Right kidney (tissue), 1 donor: ENCODE measurements around the gene SNAPC4.
A peak's percentile ranks its signal among the peaks of the same experiment; 100 is the strongest.
"Not testable (repeated sequence)": the region's sequence is repeated elsewhere in the genome, so short reads cannot be mapped to it uniquely, and the experiment has no call there.

Experiments
- DNase-seq: peaks from one replicate; pipeline ENCODE4 v3.0.0-alpha.2; 2016

SNAPC4 gene

DNA sequence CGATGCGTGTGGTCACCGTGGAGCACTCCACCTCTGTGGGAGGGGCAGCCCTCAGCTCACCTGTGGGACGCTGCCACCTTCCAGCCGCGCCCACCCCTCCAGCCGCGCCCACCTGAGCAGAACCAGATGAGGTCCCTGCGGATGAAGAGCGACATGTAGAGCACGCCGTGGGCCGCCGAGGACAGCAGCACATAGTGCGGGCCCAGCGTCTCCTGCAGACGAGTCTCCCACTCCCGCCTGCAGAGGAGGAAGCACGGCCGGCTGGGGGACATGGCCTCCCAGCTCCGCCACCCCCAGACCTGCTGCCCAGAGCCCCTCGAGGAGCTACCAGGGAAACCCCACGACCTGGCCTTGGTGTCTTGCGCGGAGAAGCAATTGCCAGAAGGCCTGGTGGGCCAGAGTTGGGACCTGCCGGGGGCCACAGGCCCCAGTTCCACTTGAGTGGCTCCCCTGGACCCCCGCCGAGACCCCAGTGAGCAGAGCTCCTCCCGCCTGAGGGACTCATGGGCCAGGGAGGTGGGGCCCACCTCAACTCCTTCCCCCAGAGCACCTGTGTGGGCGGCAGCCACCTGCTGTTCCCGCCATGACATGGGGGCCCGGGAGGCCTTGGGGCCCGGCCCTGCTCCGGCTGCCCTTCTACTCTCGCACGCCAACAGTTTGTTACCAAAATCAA is 33.2 kb upstream of the SNAPC4 start:
- no peak for DNase-seq

DNA sequence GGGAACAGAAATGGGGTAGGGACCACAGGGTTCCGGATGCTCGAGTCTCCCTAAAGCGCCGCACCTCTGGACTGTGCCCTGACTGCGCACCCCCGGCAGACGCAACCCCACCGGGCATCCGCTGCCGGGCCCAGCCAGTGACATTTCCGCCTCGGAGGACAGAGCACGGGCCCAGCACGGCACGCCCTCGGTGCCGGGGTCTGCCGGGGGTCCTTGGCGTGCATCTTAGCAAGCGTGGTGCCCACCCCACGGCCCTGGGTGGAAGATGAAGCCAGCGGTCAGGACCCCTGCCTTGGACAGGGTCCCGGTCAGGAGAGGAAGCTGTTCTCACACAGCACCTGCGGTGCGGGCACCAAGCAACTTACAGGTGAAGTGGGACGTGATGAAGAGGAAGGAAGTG is 32.6 kb upstream of the SNAPC4 start:
- no peak for DNase-seq

DNA sequence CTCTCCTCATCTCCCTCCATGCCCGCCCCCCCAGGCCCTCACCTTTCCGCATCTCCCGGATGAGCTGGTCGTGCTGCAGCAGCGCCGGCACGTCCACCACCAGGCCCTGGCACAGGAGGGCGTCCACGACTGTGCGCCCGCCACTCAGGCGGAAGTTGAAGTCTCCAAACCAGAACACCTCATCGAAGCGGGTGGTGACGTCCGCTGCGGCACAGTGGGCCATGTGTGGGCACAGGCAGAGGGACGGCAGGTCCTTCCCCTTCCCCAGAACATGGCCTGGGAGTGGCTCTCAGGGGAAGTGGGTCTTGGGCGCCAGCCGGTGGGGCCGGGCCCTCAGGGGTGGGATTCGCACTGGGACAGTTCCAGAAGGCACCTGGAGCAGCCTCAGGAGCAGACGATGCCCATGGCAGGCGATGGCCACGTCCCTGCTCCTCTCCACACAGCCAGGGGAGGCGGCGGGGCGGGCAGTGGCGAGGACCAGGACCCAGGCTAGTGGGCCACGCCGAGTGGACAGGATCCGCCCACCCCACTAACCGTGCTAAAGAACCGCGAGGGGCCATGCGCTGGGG is 31.9 kb upstream of the SNAPC4 start:
- DNase-seq, result no peak

GRCh38 chr9:136430588-136431234 is 30.7 kb upstream of the SNAPC4 start:
- no peak for DNase-seq

DNA sequence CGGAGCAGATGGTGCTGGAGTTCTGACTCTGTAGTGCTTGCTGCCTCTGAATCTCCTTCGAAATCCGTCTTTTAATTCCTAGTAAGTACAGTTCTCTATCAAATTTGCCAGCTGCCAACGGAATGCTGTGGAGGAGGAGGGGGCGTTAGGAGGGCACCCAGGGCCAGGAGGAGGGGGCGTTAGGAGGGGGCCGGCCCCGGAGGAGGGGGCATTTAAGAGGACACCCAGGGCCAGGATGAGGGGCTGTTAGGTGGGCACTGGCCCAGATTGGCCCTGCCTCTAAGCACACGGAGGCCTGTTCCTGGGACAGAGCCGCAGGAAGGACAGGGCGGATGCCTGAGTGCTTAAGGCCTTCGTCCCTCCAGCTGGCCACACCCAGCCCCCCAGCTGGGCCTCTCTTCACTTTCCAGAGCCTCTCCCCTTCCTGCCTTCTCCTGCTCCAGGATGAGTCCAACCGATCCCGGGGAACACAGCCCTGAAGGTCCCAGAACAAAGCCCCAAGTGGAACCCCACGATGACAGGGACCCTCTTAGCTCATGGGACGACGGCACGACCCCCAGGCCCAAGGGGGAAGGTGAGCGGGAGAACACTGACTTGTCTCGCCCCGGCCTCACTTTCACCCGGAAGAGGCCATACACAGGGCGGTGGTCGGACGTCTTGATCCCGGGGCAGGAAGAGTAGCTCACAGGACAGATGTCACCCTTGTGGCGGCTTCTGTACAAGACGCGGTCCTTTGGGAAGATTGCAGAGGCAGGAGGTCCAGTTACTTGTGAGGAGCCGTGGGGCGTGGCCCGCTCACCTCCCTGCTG is 29.9 kb upstream of the SNAPC4 start:
- DNase-seq, result no peak

- DNase-seq, result no peak
Observed at GRCh38 chr9:136429075-136429628, 29.2 kb upstream of the SNAPC4 start.

DNA sequence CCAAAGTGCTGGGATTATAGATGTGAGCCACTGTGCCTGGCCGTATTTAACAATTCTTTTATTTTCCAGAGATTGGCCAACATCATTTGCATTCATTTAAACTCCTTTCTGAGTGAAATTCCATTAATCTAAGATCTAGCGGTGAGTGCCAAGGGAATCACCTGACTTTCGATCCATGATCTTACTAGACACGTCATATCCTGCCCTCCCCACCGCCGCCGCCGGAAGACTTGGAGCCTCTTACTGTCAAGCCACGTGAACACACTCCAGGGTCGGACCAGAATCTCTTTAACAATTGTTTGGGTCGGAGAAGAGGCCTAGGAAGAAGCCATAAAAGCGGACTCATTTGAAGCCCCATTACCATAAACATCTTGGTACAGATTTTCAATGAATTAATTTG is 26.8 kb upstream of the SNAPC4 start:
- DNase-seq, result no peak

DNA sequence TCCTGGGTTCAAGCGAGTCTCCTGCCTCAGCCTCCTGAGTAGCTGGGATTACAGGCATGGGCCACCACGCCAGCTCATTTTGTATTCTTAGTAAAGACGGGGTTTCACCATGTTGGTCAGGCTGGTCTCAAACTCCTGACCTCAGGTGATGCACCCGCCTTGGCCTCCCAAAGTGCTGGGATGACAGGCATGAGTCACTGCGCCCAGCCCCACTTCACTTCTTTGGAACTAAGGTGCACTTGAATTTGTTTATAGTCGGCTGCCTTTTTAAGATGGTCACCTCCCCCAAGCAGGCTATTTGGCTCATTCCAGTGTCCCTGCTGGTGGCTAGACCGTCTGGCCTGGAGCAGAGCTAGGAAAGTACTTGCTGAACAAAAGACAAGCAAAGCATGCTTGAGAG is 25.4 kb upstream of the SNAPC4 start:
- DNase-seq, result not testable (repeated sequence)

DNA sequence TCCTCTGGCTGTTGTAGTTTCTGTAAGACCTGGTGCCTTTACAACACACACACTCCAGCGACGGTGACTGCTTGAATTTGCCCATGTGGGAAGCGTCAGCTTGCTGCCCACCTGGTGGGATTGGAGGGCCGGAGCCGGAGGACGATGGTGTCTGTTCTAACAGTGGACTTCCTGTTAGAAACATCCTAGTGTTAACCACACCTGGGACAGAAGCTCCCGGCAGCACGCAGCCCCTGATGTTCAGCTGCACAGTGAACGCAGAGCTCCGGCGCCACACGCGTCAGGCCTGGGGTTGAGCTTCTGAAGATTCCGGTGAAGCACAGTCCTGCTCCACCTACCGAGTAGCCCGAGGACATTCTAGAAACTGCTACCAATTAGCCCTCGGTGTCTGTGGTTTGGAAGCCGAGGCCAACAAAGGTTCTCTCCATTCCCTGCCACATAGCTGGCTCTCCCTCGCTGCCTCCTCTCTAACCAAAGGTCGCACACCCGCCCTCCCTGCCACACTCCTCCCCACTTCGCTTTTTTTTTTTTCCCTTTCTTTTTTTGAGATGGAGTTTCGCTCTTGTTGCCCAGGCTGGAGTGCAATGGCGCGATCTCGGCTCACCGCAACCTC is 24.9 kb upstream of the SNAPC4 start:
- no peak for DNase-seq

DNA sequence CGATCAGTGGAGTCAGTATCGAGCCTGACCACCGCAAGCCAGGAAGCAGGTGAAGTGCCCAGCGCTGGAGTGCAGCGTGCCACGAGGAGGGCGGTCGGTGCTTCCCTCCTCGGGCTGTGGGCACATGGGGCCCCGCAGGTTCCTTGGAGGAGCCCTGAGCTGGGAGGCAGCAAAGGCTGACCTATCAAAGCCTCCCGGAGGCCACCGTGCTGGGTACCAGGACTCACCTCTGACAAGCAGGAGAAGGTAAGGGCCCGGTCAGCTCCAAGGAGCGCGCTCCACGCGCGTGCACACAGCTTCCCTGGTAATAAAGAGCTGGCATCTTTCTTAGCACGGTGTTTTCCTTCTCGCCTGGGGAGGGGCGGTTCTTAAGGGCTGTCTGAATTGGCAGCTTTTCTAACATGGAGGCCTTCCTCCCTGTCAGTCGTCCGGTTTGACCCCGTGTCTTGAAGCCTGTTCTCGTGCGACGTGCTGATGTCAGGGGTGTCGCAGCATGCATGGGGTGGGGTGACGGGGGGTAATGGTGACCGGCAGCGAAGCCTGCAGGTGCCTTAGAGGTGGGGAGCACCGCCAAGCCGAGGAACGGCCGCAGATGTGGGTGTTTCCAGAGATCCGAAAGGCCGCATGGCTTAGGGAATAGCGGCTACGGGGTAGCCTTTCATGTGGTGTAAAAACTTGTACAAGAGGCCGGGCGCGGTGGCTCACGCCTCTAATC is 23.6 kb upstream of the SNAPC4 start:
- no peak for DNase-seq

DNA sequence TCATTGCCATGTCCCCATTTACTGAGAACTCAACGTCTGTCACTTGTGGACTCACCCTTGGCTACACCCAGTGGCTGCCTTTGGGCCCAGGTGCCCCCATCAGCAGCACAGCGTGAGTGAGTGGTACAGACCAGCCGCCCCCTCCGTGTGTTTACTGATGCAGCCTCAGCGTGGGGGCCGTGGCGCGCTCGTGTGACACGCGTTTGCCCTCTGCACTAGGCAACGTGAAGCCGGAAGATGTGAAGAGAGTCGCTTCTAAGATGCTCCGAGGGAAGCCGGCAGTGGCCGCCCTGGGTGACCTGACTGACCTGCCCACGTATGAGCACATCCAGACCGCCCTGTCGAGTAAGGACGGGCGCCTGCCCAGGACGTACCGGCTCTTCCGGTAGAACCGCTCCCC is 22.9 kb upstream of the SNAPC4 start:
- no peak for DNase-seq

GRCh38 chr9:136421791-136422190 is 21.8 kb upstream of the SNAPC4 start:
- DNase-seq, result no peak

- no peak for DNase-seq
Observed at GRCh38 chr9:136419092-136419420, 19.1 kb upstream of the SNAPC4 start.

DNA sequence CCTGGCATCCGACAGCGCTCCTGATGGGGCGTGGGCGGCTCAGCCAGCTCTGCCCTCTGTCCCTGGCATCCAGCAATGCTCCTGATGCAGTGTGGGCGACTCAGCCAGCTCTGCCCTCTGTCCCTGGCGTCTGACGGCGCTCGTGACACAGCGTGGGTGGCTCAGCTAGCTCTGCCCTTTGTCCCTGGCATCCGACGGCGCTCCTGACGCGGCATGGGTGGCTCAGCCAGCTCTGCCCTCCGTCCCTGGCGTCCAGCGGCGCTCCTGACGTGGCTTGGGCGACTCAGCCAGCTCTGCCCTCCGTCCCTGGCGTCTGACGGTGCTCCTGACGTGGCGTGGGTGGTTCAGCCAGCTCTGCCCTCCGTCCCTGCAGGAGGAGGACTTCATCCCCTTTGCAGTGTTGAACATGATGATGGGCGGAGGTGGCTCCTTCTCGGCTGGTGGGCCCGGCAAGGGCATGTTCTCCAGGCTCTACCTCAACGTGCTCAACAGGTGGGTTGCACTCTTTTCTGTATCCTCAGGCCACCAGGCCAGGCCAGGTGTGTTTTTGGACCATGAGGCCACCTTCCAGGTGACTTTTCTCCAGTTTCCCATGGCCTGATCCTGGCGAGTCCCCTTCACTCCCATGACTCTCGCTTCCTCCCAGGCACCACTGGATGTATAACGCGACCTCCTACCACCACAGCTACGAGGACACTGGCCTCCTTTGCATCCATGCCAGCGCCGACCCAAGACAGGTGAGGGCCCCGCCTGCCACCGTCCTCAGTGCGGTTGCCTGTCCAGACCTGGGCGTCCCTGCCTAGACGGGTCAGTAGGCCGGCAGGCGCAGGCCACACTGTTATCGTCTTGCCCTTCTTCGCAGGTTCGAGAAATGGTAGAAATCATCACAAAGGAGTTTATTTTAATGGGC is 18.5 kb upstream of the SNAPC4 start:
- no peak for DNase-seq

- no peak for DNase-seq
Observed at GRCh38 chr9:136416914-136417313, 16.9 kb upstream of the SNAPC4 start.

GRCh38 chr9:136416427-136416826 is 16.5 kb upstream of the SNAPC4 start:
- no peak for DNase-seq

GRCh38 chr9:136412962-136413361 is 13.0 kb upstream of the SNAPC4 start:
- DNase-seq, result no peak

- no peak for DNase-seq
Observed at GRCh38 chr9:136411378-136411777, 11.4 kb upstream of the SNAPC4 start.

DNA sequence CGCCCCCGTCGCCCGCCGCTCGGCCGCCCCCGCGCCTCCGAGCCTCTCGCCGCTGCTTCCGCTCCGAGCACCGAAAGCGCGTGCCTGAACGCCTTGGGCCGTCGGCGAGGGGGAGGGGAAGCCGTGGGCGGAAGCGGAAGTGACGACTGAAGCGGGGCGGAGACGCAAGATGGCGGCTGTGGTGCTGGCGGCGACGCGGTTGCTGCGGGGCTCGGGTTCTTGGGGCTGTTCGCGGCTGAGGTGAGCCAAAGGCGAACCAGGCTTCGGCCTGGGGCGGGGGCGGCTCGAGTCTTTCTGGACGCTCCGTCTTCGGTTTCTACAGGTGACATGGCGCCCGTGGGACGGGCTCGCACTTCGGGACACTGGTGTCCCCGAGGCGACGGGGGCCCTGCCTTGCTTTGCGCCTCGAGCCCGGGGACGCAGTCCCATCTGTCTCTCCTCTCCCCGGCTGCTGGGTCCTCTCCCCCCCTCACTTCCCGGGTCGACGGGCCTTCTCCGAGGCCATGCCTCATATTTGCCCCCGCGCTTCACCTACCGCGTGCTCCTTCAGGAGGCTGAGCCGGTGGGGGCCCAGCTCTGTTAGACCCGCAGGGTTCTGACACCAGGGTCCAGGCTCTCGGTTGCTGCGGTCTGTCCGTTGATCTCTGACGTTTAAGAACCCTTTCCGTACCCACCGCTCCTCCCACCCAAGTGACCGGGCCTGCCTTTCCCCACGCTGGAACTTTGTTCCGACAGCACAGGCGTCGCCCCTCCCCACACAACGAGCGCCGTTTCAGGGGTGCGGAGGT is 10.7 kb upstream of the SNAPC4 start, which contains the start of the genes ENTR1 and PMPCA:
ENTR1 (minus strand) TSS at position 115 of the 788 bp plus-strand sequence. CDS start 217 bp downstream, outside the sequence.
PMPCA (plus strand) TSS at position 159 of the 788 bp plus-strand sequence; CDS start at position 170, 11 bp downstream.
- DNase-seq, result peak; percentile 76
